Measurements from ENCODE around the gene NABP2.

DNA sequence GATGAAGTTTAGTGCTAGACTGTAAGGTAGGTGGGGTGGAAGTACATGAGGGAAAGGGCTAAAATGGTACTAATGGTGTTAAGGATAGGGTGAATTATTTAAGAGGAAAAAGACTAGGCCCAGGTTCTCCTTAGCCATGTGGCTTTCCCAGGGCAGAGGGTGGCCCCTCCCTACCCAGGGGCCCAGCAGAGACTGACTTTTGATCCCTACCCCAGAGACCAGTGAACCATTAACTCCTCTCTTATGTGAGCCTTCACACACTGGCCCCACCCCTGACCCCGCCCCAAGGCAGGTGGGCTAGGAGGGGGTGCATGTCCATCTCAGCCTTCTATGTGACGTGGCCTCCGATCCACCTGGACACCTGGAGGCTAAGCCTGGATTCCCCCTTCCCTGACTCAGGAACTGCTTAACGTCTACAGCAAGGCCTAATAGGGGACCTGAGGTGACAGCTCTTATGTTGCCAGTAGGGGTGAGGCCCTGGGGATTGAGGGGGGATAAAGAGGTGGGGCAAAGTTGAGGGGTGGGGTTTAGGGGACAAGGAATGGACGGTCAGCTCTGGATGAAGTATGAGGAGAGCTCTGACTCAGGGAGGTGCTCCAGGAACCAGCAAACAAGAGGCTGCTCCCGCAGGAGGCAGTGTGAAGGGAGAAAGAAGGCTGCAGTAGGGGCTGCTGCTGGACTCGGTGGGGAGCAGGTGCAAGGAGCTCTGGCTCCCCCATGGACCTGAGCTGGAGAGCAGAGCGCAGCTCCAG, 6.5 kb downstream of the NABP2 start:
- TF ChIP-seq, protein P1, sequence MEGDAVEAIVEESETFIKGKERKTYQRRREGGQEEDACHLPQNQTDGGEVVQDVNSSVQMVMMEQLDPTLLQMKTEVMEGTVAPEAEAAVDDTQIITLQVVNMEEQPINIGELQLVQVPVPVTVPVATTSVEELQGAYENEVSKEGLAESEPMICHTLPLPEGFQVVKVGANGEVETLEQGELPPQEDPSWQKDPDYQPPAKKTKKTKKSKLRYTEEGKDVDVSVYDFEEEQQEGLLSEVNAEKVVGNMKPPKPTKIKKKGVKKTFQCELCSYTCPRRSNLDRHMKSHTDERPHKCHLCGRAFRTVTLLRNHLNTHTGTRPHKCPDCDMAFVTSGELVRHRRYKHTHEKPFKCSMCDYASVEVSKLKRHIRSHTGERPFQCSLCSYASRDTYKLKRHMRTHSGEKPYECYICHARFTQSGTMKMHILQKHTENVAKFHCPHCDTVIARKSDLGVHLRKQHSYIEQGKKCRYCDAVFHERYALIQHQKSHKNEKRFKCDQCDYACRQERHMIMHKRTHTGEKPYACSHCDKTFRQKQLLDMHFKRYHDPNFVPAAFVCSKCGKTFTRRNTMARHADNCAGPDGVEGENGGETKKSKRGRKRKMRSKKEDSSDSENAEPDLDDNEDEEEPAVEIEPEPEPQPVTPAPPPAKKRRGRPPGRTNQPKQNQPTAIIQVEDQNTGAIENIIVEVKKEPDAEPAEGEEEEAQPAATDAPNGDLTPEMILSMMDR (IDR thresholded peaks at IDR 0.05), result no peak
- no peak for TF ChIP-seq POLR2A (IDR thresholded peaks at IDR 0.05)
